HepG2 (cell line): ENCODE measurements around the gene MRPL36. TPM values are rescaled to one million over a fixed set of nuclear protein-coding genes. Genes with fewer than 3 reads are reported as not detected.

Experiments used
- CCDC6 ChIP-seq: sonication (generic); formaldehyde crosslinking; IDR thresholded peaks from 2 replicates; pipeline ENCODE4 v1.8.1; 2022; ENCODE audit warnings: mild to moderate bottlenecking, missing genetic modification reagents, moderate library complexity
- HNF4A ChIP-seq: sonication (generic); formaldehyde crosslinking; IDR thresholded peaks from 2 replicates; pipeline ENCODE4 v1.4.0; 2020; ENCODE audit warnings: missing genetic modification reagents
- HOXA5 ChIP-seq: sonication (generic); formaldehyde crosslinking; IDR thresholded peaks from 2 replicates; pipeline ENCODE4 v1.4.0; 2020; ENCODE audit warnings: missing genetic modification reagents
- KLF12 ChIP-seq: sonication (generic); formaldehyde crosslinking; IDR thresholded peaks from 2 replicates; pipeline ENCODE4 v1.4.0; 2020; ENCODE audit warnings: missing genetic modification reagents, borderline replicate concordance
- MAFF ChIP-seq: IDR thresholded peaks from 2 replicates; pipeline ENCODE4 v1.6.1; 2011; ENCODE audit warnings: low read depth, low read length, improper control_type of control experiment
- MTA1 ChIP-seq: sonication (generic); formaldehyde crosslinking; IDR thresholded peaks from 2 replicates; pipeline ENCODE4 v1.4.0; 2020; ENCODE audit warnings: missing genetic modification reagents, mild to moderate bottlenecking, borderline replicate concordance
- NCOA2 ChIP-seq: sonication (generic); formaldehyde crosslinking; IDR thresholded peaks from 2 replicates; pipeline ENCODE4 v1.8.0; 2022; ENCODE audit warnings: inconsistent platforms
- PAF1 ChIP-seq: IDR thresholded peaks from 2 replicates; pipeline ENCODE4 v1.6.1; 2016; ENCODE audit warnings: missing genetic modification reagents, missing compliant biosample characterization
- PHF8 ChIP-seq: sonication (generic); formaldehyde crosslinking; IDR thresholded peaks from 2 replicates; pipeline ENCODE4 v1.5.0; 2020; ENCODE audit warnings: missing genetic modification reagents
- PPARG ChIP-seq: conservative IDR thresholded peaks from 2 replicates; pipeline ENCODE4 v1.6.1; 2016; ENCODE audit warnings: missing biosample characterization, missing genetic modification reagents
- SMAD9 ChIP-seq: sonication (generic); formaldehyde crosslinking; IDR thresholded peaks from 2 replicates; pipeline ENCODE4 v1.5.1; 2020; ENCODE audit warnings: mild to moderate bottlenecking, missing genetic modification reagents
- SSRP1 ChIP-seq: IDR thresholded peaks from 2 replicates; pipeline ENCODE4 v1.6.1; 2016; ENCODE audit warnings: control low read depth
- TAF1 ChIP-seq: sonication (generic); formaldehyde crosslinking; IDR thresholded peaks from 2 replicates; pipeline ENCODE4 v1.4.0; 2020; ENCODE audit warnings: missing genetic modification reagents
- TARDBP ChIP-seq: sonication (generic); formaldehyde crosslinking; IDR thresholded peaks from 2 replicates; pipeline ENCODE4 v1.8.0; 2022; ENCODE audit warnings: mild to moderate bottlenecking, missing genetic modification reagents
- ZMYM2 ChIP-seq: sonication (generic); formaldehyde crosslinking; IDR thresholded peaks from 2 replicates; pipeline ENCODE4 v1.8.0; 2022; ENCODE audit warnings: mild to moderate bottlenecking, missing genetic modification reagents
- ZMYM3 ChIP-seq: sonication (generic); formaldehyde crosslinking; IDR thresholded peaks from 2 replicates; pipeline ENCODE4 v1.5.1; 2020; ENCODE audit warnings: mild to moderate bottlenecking, missing genetic modification reagents
- ZNF446 ChIP-seq: sonication (generic); formaldehyde crosslinking; IDR thresholded peaks from 2 replicates; pipeline ENCODE4 v1.5.0; 2020; ENCODE audit warnings: mild to moderate bottlenecking, missing genetic modification reagents
- ZNF552 ChIP-seq: sonication (generic); formaldehyde crosslinking; IDR thresholded peaks from 2 replicates; pipeline ENCODE4 v1.9.0; 2022; ENCODE audit warnings: missing genetic modification reagents, mild to moderate bottlenecking, borderline replicate concordance
- ZNF567 ChIP-seq: sonication (generic); formaldehyde crosslinking; IDR thresholded peaks from 2 replicates; pipeline ENCODE4 v1.8.1; 2023; ENCODE audit warnings: mild to moderate bottlenecking, missing genetic modification reagents, borderline replicate concordance
- ZNF609 ChIP-seq: sonication (generic); formaldehyde crosslinking; IDR thresholded peaks from 2 replicates; pipeline ENCODE4 v1.4.0; 2020; ENCODE audit warnings: mild to moderate bottlenecking, missing genetic modification reagents, borderline replicate concordance
- ZNF83 ChIP-seq: sonication (generic); formaldehyde crosslinking; IDR thresholded peaks from 2 replicates; pipeline ENCODE4 v1.4.0; 2020; ENCODE audit warnings: missing genetic modification reagents, mild to moderate bottlenecking, borderline replicate concordance
- ZNF883 ChIP-seq: sonication (generic); formaldehyde crosslinking; IDR thresholded peaks from 2 replicates; pipeline ENCODE4 v1.5.1; 2020; ENCODE audit warnings: mild to moderate bottlenecking, missing genetic modification reagents; ENCODE audit errors: not compliant biosample characterization
- polyA plus RNA-seq, 8 experiments: library from polyadenylated mRNA; depleted of rRNA in 3 of 8; stranded (reverse) in 7 of 8; unstranded in 1 of 8; fragments of >200 nt; fragmentation: Illumina TruSeq in 4 of 8; extraction: Trizol in 4 of 8; gene quantifications; 2 replicates each; pipeline versions ENCODE4 v1.2.1 to v1.2.3, GENCODE V29; 2011 to 2016; ENCODE audit warnings: low read depth in 4 of 8, missing spikeins in 1 of 8, mixed read lengths in 1 of 8; ENCODE audit not compliant: insufficient read depth in 1 of 8
- total RNA-seq, 5 experiments: library from RNA; depleted of rRNA; stranded (reverse); fragments of >200 nt; fragmentation: Illumina TruSeq; extraction: Trizol; gene quantifications; 2 replicates each; pipeline ENCODE4 v1.2.3, GENCODE V29; 2016; ENCODE audit warnings: low read depth in 1 of 5
- TF ChIP-seq, protein P1 (sequence below): IDR thresholded peaks from 2 replicates; pipeline ENCODE4 v1.6.1; 2016; ENCODE audit warnings: mild to moderate bottlenecking, missing biosample characterization, missing genetic modification reagents
- TF ChIP-seq, protein P2 (sequence below): sonication (generic); formaldehyde crosslinking; IDR thresholded peaks from 2 replicates; pipeline ENCODE4 v1.9.0; 2022; ENCODE audit warnings: missing genetic modification reagents, mild to moderate bottlenecking, borderline replicate concordance

MRPL36 gene
- total and polyA plus RNA-seq, 2 of the 13 experiments (the other 11 are each of a cell fraction or from before 2014, with no cell fraction given): 71.3 to 113 TPM

GRCh38 chr5:1793966-1794900, 5.4 kb downstream of the MRPL36 start (continued):
- TF ChIP-seq HOXA5 (CRISPR knock-in tag) (no peak), PPARG (CRISPR knock-in tag) (no peak), HNF4A (CRISPR knock-in tag) (peak; percentile 48), SSRP1 (CRISPR knock-in tag) (0 out of 2 replicates have a peak, but pooled peaks have one; percentile 42), ZNF883 (CRISPR knock-in tag) (no peak), PAF1 (CRISPR knock-in tag) (no peak), ZMYM3 (CRISPR knock-in tag) (peak; percentile 12; the same call in 1 of the 2 replicates), KLF12 (CRISPR knock-in tag) (no peak), CCDC6 (CRISPR knock-in tag) (no peak), ZNF446 (CRISPR knock-in tag) (no peak), ZNF552 (CRISPR knock-in tag) (no peak), ZMYM2 (CRISPR knock-in tag) (0 out of 2 replicates have a peak, but pooled peaks have one; percentile 36), TARDBP (CRISPR knock-in tag) (0 out of 2 replicates have a peak, but pooled peaks have one; percentile 18), TAF1 (peak; percentile 20; the same call in 1 of the 2 replicates), ZNF567 (no peak), ZNF83 (CRISPR knock-in tag) (no peak), PHF8 (CRISPR knock-in tag) (peak; percentile 33; the same call in 1 of the 2 replicates), SMAD9 (CRISPR knock-in tag) (no peak), MAFF (no peak), ZNF609 (CRISPR knock-in tag) (no peak), NCOA2 (CRISPR knock-in tag) (no peak), MTA1 (CRISPR knock-in tag) (no peak)
- TF ChIP-seq, protein P1, sequence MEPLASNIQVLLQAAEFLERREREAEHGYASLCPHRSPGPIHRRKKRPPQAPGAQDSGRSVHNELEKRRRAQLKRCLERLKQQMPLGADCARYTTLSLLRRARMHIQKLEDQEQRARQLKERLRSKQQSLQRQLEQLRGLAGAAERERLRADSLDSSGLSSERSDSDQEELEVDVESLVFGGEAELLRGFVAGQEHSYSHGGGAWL (CRISPR knock-in tag): no peak
- TF ChIP-seq, protein P2, sequence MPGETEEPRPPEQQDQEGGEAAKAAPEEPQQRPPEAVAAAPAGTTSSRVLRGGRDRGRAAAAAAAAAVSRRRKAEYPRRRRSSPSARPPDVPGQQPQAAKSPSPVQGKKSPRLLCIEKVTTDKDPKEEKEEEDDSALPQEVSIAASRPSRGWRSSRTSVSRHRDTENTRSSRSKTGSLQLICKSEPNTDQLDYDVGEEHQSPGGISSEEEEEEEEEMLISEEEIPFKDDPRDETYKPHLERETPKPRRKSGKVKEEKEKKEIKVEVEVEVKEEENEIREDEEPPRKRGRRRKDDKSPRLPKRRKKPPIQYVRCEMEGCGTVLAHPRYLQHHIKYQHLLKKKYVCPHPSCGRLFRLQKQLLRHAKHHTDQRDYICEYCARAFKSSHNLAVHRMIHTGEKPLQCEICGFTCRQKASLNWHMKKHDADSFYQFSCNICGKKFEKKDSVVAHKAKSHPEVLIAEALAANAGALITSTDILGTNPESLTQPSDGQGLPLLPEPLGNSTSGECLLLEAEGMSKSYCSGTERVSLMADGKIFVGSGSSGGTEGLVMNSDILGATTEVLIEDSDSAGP (CRISPR knock-in tag): peak; percentile 55; the same call in 1 of the 2 replicates
